IPS DF 6.9 (cell line): ENCODE measurements around the gene SASH1.

Experiments used
- DNase-seq: peaks from one replicate; pipeline ENCODE4 v3.0.0-alpha.2; 2013; ENCODE audit warnings: low read depth, low spot score
- H3K27ac ChIP-seq: one replicate; pipeline ENCODE4 v1.5.1; 2013; ENCODE audit warnings: low read length, control low read depth
- H3K27me3 ChIP-seq: 2 replicates; pipeline ENCODE4 v1.6.1; 2013; ENCODE audit warnings: mild to moderate bottlenecking, low read length; ENCODE audit not compliant: control insufficient read depth, insufficient read depth
- H3K36me3 ChIP-seq: 2 replicates; pipeline ENCODE4 v1.6.1; 2013; ENCODE audit warnings: low read length; ENCODE audit not compliant: control insufficient read depth, insufficient read depth
- H3K4me1 ChIP-seq: 2 replicates; pipeline ENCODE4 v1.6.1; 2013; ENCODE audit warnings: low read length; ENCODE audit not compliant: control insufficient read depth, insufficient read depth
- H3K4me3 ChIP-seq: 2 replicates; pipeline ENCODE4 v1.5.1; 2013; ENCODE audit warnings: mild to moderate bottlenecking, low read length
- H3K9me3 ChIP-seq: 2 replicates; pipeline ENCODE4 v1.6.1; 2013; ENCODE audit warnings: low read length, inconsistent platforms; ENCODE audit not compliant: control insufficient read depth, insufficient read depth
- WGBS: extraction: QIAGEN DNeasy Blood & Tissue Kit; methylation state at CpG from one replicate; pipeline ENCODE4 v1.1.7; 2013; ENCODE audit warnings: mixed read lengths, missing lambda C conversion rate; ENCODE audit not compliant: insufficient read length, insufficient coverage; 5-methylcytosine and 5-hydroxymethylcytosine counted together

Gene SASH1

GRCh38 chr6:148593130-148593812 is 250.6 kb downstream of the SASH1 start:
- Histone ChIP-seq H3K27me3 (no peaks in the 10 kb centered on the region), H3K4me1 (peaks cover 4% of the 10 kb centered on the region), H3K9me3 (no peaks in the 10 kb centered on the region), H3K27ac (no peak overlapping the region), H3K36me3 (no peaks in the 10 kb centered on the region), H3K4me3 (no peak overlapping the region)
- WGBS = no CpG with 5 or more reads among the region's 16 CpGs
- DNase-seq = no peak

GRCh38 chr6:148593813-148594170 is 251.2 kb downstream of the SASH1 start:
- no CpG with 5 or more reads among the region's 6 CpGs for WGBS
- Histone ChIP-seq H3K4me3 (no peak overlapping the region), H3K36me3 (no peaks in the 10 kb centered on the region), H3K4me1 (peaks cover 4% of the 10 kb centered on the region), H3K27me3 (no peaks in the 10 kb centered on the region), H3K27ac (no peak overlapping the region), H3K9me3 (no peaks in the 10 kb centered on the region)
- no peak for DNase-seq

GRCh38 chr6:148595550-148595949 is 252.9 kb downstream of the SASH1 start:
- no CpG with 5 or more reads among the region's 6 CpGs for WGBS
- no peaks in the 10 kb centered on the region for H3K36me3 ChIP-seq
- no peaks in the 10 kb centered on the region for H3K9me3 ChIP-seq
- H3K4me3 ChIP-seq = no peak overlapping the region
- H3K27ac ChIP-seq = no peak overlapping the region
- no peaks in the 10 kb centered on the region for H3K27me3 ChIP-seq
- no peak for DNase-seq
- peaks cover 6% of the 10 kb centered on the region for H3K4me1 ChIP-seq

GRCh38 chr6:148596891-148597455 is 254.3 kb downstream of the SASH1 start:
- DNase-seq = no peak
- WGBS = 100% methylated on average over 1 of the region's 3 CpGs

GRCh38 chr6:148598724-148599123 is 256.1 kb downstream of the SASH1 start:
- WGBS = no CpG with 5 or more reads among the region's 3 CpGs
- DNase-seq = no peak
- H3K4me3 ChIP-seq = no peak overlapping the region
- peaks cover 6% of the 10 kb centered on the region for H3K4me1 ChIP-seq
- no peaks in the 10 kb centered on the region for H3K27me3 ChIP-seq
- no peaks in the 10 kb centered on the region; the same call in 1 of the 2 replicates for H3K9me3 ChIP-seq
- no peak overlapping the region for H3K27ac ChIP-seq
- H3K36me3 ChIP-seq = no peaks in the 10 kb centered on the region

More at GRCh38 chr6:148596891-148597455, 254.3 kb downstream of the SASH1 start:
- Histone ChIP-seq H3K36me3 (no peaks in the 10 kb centered on the region), H3K27me3 (no peaks in the 10 kb centered on the region), H3K4me3 (no peak overlapping the region), H3K9me3 (no peaks in the 10 kb centered on the region; the same call in 1 of the 2 replicates), H3K27ac (no peak overlapping the region), H3K4me1 (peaks cover 6% of the 10 kb centered on the region)

- no CpG with 5 or more reads among the region's 7 CpGs for WGBS
- Histone ChIP-seq H3K9me3 (no peaks in the 10 kb centered on the region; the same call in 1 of the 2 replicates), H3K4me1 (peaks cover 3% of the 10 kb centered on the region), H3K27me3 (no peaks in the 10 kb centered on the region), H3K4me3 (no peak overlapping the region), H3K27ac (no peak overlapping the region), H3K36me3 (no peaks in the 10 kb centered on the region)
- DNase-seq = peak; percentile 95
Measured at GRCh38 chr6:148599967-148600426, 257.4 kb downstream of the SASH1 start.
